GM18870 (cell line): ENCODE data around the gene TNFRSF12A.
"Not testable (repeated sequence)": the region's sequence is repeated elsewhere in the genome, so short reads cannot be mapped to it uniquely, and the experiment has no call there.

Source experiments
- ATAC-seq: cut with Tn5 transposase; IDR thresholded peaks from one replicate; pipeline ENCODE4 v1.9.1; 2021; ENCODE audit warnings: moderate library complexity; ENCODE audit not compliant: unreplicated experiment

The TNFRSF12A gene

GRCh38 chr16:3060339-3061127 is 40.4 kb downstream of the TNFRSF12A start:
- ATAC-seq = no peak

GRCh38 chr16:3062553-3062952 is 42.4 kb downstream of the TNFRSF12A start:
- ATAC-seq = no peak

- ATAC-seq = no peak
Measured at GRCh38 chr16:3063625-3064386, 43.6 kb downstream of the TNFRSF12A start.

- ATAC-seq = no peak
Measured at GRCh38 chr16:3065069-3065741, 45.0 kb downstream of the TNFRSF12A start, which contains the start of gene IL32. IL32 (plus strand) TSS chr16:3065640; CDS start chr16:3065812, 172 bp downstream.

- no peak for ATAC-seq
Measured at GRCh38 chr16:3065742-3066439, 45.7 kb downstream of the TNFRSF12A start.

GRCh38 chr16:3066440-3066748 is 46.2 kb downstream of the TNFRSF12A start:
- no peak for ATAC-seq

- ATAC-seq = no peak
Measured at GRCh38 chr16:3068487-3068886, 48.3 kb downstream of the TNFRSF12A start.

- not testable (repeated sequence) for ATAC-seq
Measured at GRCh38 chr16:3069146-3069545, 49.0 kb downstream of the TNFRSF12A start.

- no peak for ATAC-seq
Measured at GRCh38 chr16:3070608-3071111, 50.5 kb downstream of the TNFRSF12A start.

GRCh38 chr16:3071655-3072054 is 51.5 kb downstream of the TNFRSF12A start:
- ATAC-seq = no peak
